ENCODE results near the gene HLA-B.
"Not testable (repeated sequence)": the region's sequence is repeated elsewhere in the genome, so short reads cannot be mapped to it uniquely, and the experiment has no call there.

GRCh38 chr6:31397153-31397499 lies 40.1 kb upstream of the HLA-B start:
- peak; percentile 56 for TF ChIP-seq CTCF (IDR thresholded peaks at IDR 0.05)
- not testable (repeated sequence) for TF ChIP-seq ZFX (IDR thresholded peaks at IDR 0.05; ENCODE audit: borderline replicate concordance)

All from 22Rv1 (cell line).